Spleen (tissue), 11 donors: ENCODE results near the gene LAMA4. TPM values are rescaled to one million over a fixed set of nuclear protein-coding genes. Genes with fewer than 3 reads are reported as not detected.

Experiments
- DNase-seq: peaks from one replicate; pipeline ENCODE4 v3.0.0-alpha.2; 2020
- H3K27ac ChIP-seq, 8 donors: fragments of 200-600 bp; sonication (generic) in 7 of 8; 1 replicate in 4 of 8; 2 replicates in 4 of 8; pipeline versions ENCODE4 v1.5.0 to v1.8.0; 2016 to 2021; ENCODE audit warnings: inconsistent platforms in 4 of 8, mild to moderate bottlenecking in 4 of 8, moderate library complexity in 1 of 8
- H3K27me3 ChIP-seq, 7 donors: fragments of 200-600 bp; sonication (generic) in 6 of 7; replicated peaks in 1 of 7; 1 replicate in 4 of 7; 2 replicates in 3 of 7; pipeline versions ENCODE4 v1.5.0 to v1.8.0; 2016 to 2021; ENCODE audit warnings: inconsistent platforms in 3 of 7, mild to moderate bottlenecking in 1 of 7
- H3K36me3 ChIP-seq, 6 donors: fragments of 200-600 bp; sonication (generic) in 5 of 6; 1 replicate in 4 of 6; 2 replicates in 2 of 6; pipeline versions ENCODE4 v1.5.0 to v1.8.0; 2016 to 2021; ENCODE audit warnings: inconsistent platforms in 2 of 6
- H3K4me1 ChIP-seq, 6 donors: fragments of 200-600 bp; sonication (generic) in 5 of 6; 1 replicate in 3 of 6; 2 replicates in 3 of 6; pipeline versions ENCODE4 v1.5.0 to v1.8.0; 2016 to 2021; ENCODE audit warnings: inconsistent platforms in 3 of 6
- H3K4me3 ChIP-seq, 8 donors: fragments of 200-600 bp; sonication (generic) in 7 of 8; 1 replicate in 4 of 8; 2 replicates in 4 of 8; pipeline versions ENCODE4 v1.5.0 to v1.8.0; 2016 to 2021; ENCODE audit warnings: inconsistent platforms in 4 of 8, mild to moderate bottlenecking in 4 of 8, moderate library complexity in 2 of 8
- H3K9me3 ChIP-seq, 8 donors: fragments of 200-600 bp; sonication (generic) in 7 of 8; 1 replicate in 4 of 8; 2 replicates in 4 of 8; pipeline versions ENCODE4 v1.5.0 to v1.8.0; 2016 to 2021; ENCODE audit warnings: inconsistent platforms in 4 of 8
- POLR2A ChIP-seq, 3 donors: fragments of 450-650 bp; IDR thresholded peaks; one replicate each; pipeline ENCODE4 v1.5.1; 2017; ENCODE audit warnings: antibody characterized with exemption in 3 of 3, mild to moderate bottlenecking in 1 of 3
- POLR2AphosphoS5 ChIP-seq, 3 donors: sonication (generic); formaldehyde crosslinking; IDR thresholded peaks; one replicate each; pipeline ENCODE4 v1.5.1; 2017; ENCODE audit warnings: antibody characterized with exemption in 3 of 3
- WGBS, 5 donors: extraction: QIAGEN DNeasy Blood & Tissue Kit in 3 of 5; methylation state at CpG; one replicate each; pipeline versions ENCODE4 v1.1.5 to v1.1.7; 2013 to 2018; 5-methylcytosine and 5-hydroxymethylcytosine counted together
- intact Hi-C: fragments of 100-400 bp; cut with DNase I; formaldehyde crosslinking; loops from one replicate; pipeline ENCODE4 v1.15.0; 2023; ENCODE audit warnings: low total_unique reads
- polyA plus RNA-seq, 3 donors: library from polyadenylated mRNA; stranded (reverse); fragments of 200-250 nt; gene quantifications; one replicate each; pipeline ENCODE4 v1.2.1, GENCODE V29; 2013
- total RNA-seq, 7 donors: library from RNA; depleted of rRNA in 3 of 7; stranded (reverse); fragments of >200 nt in 3 of 7; fragmentation: NEBNext Ultra II Directional in 4 of 7; extraction: Animal tissue kit (Norgen Biotek cat#: 25700) in 4 of 7; gene quantifications; one replicate each; pipeline versions ENCODE4 v1.1.0 to v1.2.1, GENCODE V29; 2016 to 2021
- TF ChIP-seq, protein P1 (sequence below), 11 experiments: fragments of 200-600 bp in 7 of 11; fragments of 450-650 bp in 4 of 11; sonication (generic) in 4 of 11; IDR thresholded peaks in 8 of 11; conservative IDR thresholded peaks in 3 of 11; 1 replicate in 7 of 11; 2 replicates in 4 of 11; pipeline versions ENCODE4 v1.4.0 to v1.8.0; 2016 to 2021; ENCODE audit warnings: antibody characterized with exemption in 11 of 11, inconsistent platforms in 4 of 11, mild to moderate bottlenecking in 1 of 11
- donor health status: healthy with polysubstance abuse.
- donor health status: DM: no; HTN: no; CAD: no; lungs with moderate emphysema.
- donor health status: DM: no; HTN: no; CAD: no.
- donor health status: Bipolar disorder and iron deficiency.
- donor health status: healthy.
- donor health status: DM: no; HTN: no; CAD: no.
- donor health status: DM: yes; HTN: yes; CAD: no.

Gene LAMA4
- total and polyA plus RNA-seq, 10 donors: 0.76 to 3.7 (median 2.5) TPM

DNA sequence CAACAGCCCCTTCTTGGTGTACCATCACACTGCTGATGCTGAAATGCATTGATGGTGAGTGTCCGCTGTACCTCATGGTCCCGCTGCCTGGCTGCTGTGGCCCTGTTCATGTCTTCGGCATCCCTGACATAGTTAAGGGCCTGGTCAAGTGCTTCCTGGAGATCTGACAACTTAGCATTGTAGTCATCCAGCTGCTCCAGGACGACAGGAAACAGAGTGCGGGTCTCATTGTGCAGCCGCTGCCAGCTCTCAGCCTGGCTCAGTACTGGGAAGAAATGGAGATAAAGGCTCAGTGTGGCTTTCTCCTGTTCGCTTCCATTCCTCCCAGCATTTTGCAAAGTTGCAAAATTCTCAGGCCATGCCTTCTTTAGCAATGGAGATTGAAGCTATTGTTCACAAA is 81.8 kb downstream of the LAMA4 start:
- WGBS, 5 donors: 60 to 74% (median 68%) methylated on average over 7 of the region's 7 CpGs
- H3K9me3 ChIP-seq: no peaks in the 10 kb centered on the region
- H3K36me3 ChIP-seq: no peaks in the 10 kb centered on the region
- no peak for DNase-seq
- intact Hi-C loops: no loop called here
- H3K27ac ChIP-seq: no peak overlapping the region
- no peaks in the 10 kb centered on the region for H3K4me1 ChIP-seq
- no peak overlapping the region for H3K4me3 ChIP-seq
- H3K27me3 ChIP-seq: peaks cover 0 to 84% (median 21%) of the 10 kb centered on the region in 7 donors
- TF ChIP-seq POLR2A (IDR thresholded peaks at IDR 0.05) (no peak), POLR2AphosphoS5 (IDR thresholded peaks at IDR 0.05) (peak in 2 of 3 donors; percentile 16 to 47)
- TF ChIP-seq, protein P1, sequence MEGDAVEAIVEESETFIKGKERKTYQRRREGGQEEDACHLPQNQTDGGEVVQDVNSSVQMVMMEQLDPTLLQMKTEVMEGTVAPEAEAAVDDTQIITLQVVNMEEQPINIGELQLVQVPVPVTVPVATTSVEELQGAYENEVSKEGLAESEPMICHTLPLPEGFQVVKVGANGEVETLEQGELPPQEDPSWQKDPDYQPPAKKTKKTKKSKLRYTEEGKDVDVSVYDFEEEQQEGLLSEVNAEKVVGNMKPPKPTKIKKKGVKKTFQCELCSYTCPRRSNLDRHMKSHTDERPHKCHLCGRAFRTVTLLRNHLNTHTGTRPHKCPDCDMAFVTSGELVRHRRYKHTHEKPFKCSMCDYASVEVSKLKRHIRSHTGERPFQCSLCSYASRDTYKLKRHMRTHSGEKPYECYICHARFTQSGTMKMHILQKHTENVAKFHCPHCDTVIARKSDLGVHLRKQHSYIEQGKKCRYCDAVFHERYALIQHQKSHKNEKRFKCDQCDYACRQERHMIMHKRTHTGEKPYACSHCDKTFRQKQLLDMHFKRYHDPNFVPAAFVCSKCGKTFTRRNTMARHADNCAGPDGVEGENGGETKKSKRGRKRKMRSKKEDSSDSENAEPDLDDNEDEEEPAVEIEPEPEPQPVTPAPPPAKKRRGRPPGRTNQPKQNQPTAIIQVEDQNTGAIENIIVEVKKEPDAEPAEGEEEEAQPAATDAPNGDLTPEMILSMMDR (IDR thresholded peaks at IDR 0.05 in 8 of 11, conservative IDR thresholded peaks at IDR 0.05 in 3 of 11): no peak

GRCh38 chr6:112169541-112169940 is 84.8 kb downstream of the LAMA4 start:
- Histone ChIP-seq H3K27ac (no peak overlapping the region), H3K27me3 (peaks cover 0 to 92% (median 32%) of the 10 kb centered on the region in 7 donors), H3K9me3 (no peaks in the 10 kb centered on the region), H3K36me3 (no peaks in the 10 kb centered on the region), H3K4me1 (no peaks in the 10 kb centered on the region), H3K4me3 (no peak overlapping the region)
- intact Hi-C loops: loop anchor here (10.0 kb wide), 1 partner anchor 465 kb away; no protein-coding TSS in a partner anchor
- TF ChIP-seq POLR2AphosphoS5 (IDR thresholded peaks at IDR 0.05) (no peak), POLR2A (IDR thresholded peaks at IDR 0.05) (no peak)
- TF ChIP-seq, protein P1 (IDR thresholded peaks at IDR 0.05 in 8 of 11, conservative IDR thresholded peaks at IDR 0.05 in 3 of 11): no peak
- DNase-seq: no peak
- 64 to 84% (median 78%) methylated on average over 1 of the region's 1 CpG for WGBS, 5 donors

GRCh38 chr6:112163295-112164257 is 90.8 kb downstream of the LAMA4 start:
- peak; percentile 90 for DNase-seq
- TF ChIP-seq POLR2A (IDR thresholded peaks at IDR 0.05) (no peak), POLR2AphosphoS5 (IDR thresholded peaks at IDR 0.05) (peak in 1 of 3 donors; percentile 35)
- TF ChIP-seq, protein P1 (IDR thresholded peaks at IDR 0.05 in 8 of 11, conservative IDR thresholded peaks at IDR 0.05 in 3 of 11): peak; percentile 58 to 91 (median 87)
- H3K9me3 ChIP-seq: no peaks in the 10 kb centered on the region
- WGBS, 5 donors: 5 to 13% (median 9%) methylated on average over 21 of the region's 21 CpGs
- peaks cover 0 to 61% (median 21%) of the 10 kb centered on the region in 7 donors for H3K27me3 ChIP-seq
- H3K27ac ChIP-seq: no peak overlapping the region
- H3K4me3 ChIP-seq: peak overlapping the region in 1 of 8 donors; percentile 19
- H3K36me3 ChIP-seq: no peaks in the 10 kb centered on the region
- intact Hi-C loops: loop anchor here (10.0 kb wide), 1 partner anchor 459 kb away; no protein-coding TSS in a partner anchor
- H3K4me1 ChIP-seq: peaks cover 0 to 10% (median 7%) of the 10 kb centered on the region in 6 donors

DNA sequence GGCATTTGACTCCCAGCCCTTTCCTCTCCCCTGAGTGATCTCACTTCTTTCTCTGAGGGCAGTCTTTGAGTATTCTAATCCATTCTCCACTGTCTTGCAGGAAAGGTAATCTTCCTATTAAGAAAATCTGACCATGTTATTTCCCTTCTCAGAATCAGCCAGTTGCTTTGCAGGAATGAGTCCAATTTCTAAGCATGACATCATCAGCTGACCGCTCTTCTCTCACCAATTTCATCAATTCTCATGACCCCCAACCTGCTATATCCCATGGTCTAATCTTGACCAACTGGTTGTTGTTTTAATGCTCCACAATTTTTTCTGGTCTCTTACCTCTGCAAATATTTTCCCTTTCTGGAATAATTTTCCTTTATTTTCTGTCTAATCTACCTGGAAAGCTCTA is 93.6 kb downstream of the LAMA4 start:
- peaks cover 0 to 37% (median 11%) of the 10 kb centered on the region in 7 donors for H3K27me3 ChIP-seq
- H3K27ac ChIP-seq: no peak overlapping the region
- H3K4me3 ChIP-seq: no peak overlapping the region
- intact Hi-C loops: loop anchor here (10.0 kb wide), 1 partner anchor 456 kb away; no protein-coding TSS in a partner anchor
- H3K9me3 ChIP-seq: no peaks in the 10 kb centered on the region
- DNase-seq: no peak
- 85 to 100% (median 91%) methylated on average over 1 of the region's 1 CpG for WGBS, 5 donors
- no peaks in the 10 kb centered on the region for H3K36me3 ChIP-seq
- TF ChIP-seq POLR2AphosphoS5 (IDR thresholded peaks at IDR 0.05) (no peak), POLR2A (IDR thresholded peaks at IDR 0.05) (no peak)
- TF ChIP-seq, protein P1 (IDR thresholded peaks at IDR 0.05 in 8 of 11, conservative IDR thresholded peaks at IDR 0.05 in 3 of 11): no peak
- peaks cover 0 to 14% (median 9%) of the 10 kb centered on the region in 6 donors for H3K4me1 ChIP-seq
